Skeletal muscle satellite cell (primary cell): ENCODE measurements around the gene BRMS1.

Experiments
- H3K27me3 ChIP-seq: 2 replicates; pipeline ENCODE4 v1.7.0; 2013; ENCODE audit warnings: low read length; ENCODE audit not compliant: control insufficient read depth, insufficient read depth
- H3K36me3 ChIP-seq: 2 replicates; pipeline ENCODE4 v1.7.0; 2013; ENCODE audit warnings: mild to moderate bottlenecking, control low read depth, low read length; ENCODE audit not compliant: insufficient read depth
- H3K4me1 ChIP-seq: 2 replicates; pipeline ENCODE4 v1.7.0; 2013; ENCODE audit warnings: low read length; ENCODE audit not compliant: control insufficient read depth, insufficient read depth
- H3K4me2 ChIP-seq: 2 replicates; pipeline ENCODE4 v1.7.0; 2013; ENCODE audit warnings: mild to moderate bottlenecking, low read length
- H3K4me3 ChIP-seq: 2 replicates; pipeline ENCODE4 v1.7.0; 2013; ENCODE audit warnings: low read length
- H3K9ac ChIP-seq: 2 replicates; pipeline ENCODE4 v1.7.0; 2013; ENCODE audit warnings: mild to moderate bottlenecking, low read depth, low read length, moderate library complexity
- H3K9me3 ChIP-seq: replicated peaks from 2 replicates; pipeline ENCODE4 v1.7.0; 2013; ENCODE audit warnings: mild to moderate bottlenecking, control low read depth, low read length

BRMS1 gene

GRCh38 chr11:66369073-66369894 lies 24.4 kb upstream of the BRMS1 start:
- no peaks in the 10 kb centered on the region for H3K9me3 ChIP-seq
- H3K9ac ChIP-seq: no peak overlapping the region
- peaks cover 25% of the 10 kb centered on the region for H3K4me1 ChIP-seq
- no peaks in the 10 kb centered on the region for H3K36me3 ChIP-seq
- H3K27me3 ChIP-seq: peaks cover 39% of the 10 kb centered on the region
- no peak overlapping the region for H3K4me2 ChIP-seq
- no peak overlapping the region for H3K4me3 ChIP-seq

GRCh38 chr11:66368484-66368883 lies 23.6 kb upstream of the BRMS1 start:
- Histone ChIP-seq H3K4me1 (peaks cover 25% of the 10 kb centered on the region), H3K27me3 (peaks cover 37% of the 10 kb centered on the region), H3K9ac (no peak overlapping the region), H3K36me3 (no peaks in the 10 kb centered on the region), H3K4me2 (no peak overlapping the region), H3K4me3 (no peak overlapping the region), H3K9me3 (no peaks in the 10 kb centered on the region)

- H3K36me3 ChIP-seq: no peaks in the 10 kb centered on the region
- no peak overlapping the region for H3K4me3 ChIP-seq
- H3K4me1 ChIP-seq: peaks cover 25% of the 10 kb centered on the region
Measured at GRCh38 chr11:66367561-66368312, 22.8 kb upstream of the BRMS1 start.

DNA sequence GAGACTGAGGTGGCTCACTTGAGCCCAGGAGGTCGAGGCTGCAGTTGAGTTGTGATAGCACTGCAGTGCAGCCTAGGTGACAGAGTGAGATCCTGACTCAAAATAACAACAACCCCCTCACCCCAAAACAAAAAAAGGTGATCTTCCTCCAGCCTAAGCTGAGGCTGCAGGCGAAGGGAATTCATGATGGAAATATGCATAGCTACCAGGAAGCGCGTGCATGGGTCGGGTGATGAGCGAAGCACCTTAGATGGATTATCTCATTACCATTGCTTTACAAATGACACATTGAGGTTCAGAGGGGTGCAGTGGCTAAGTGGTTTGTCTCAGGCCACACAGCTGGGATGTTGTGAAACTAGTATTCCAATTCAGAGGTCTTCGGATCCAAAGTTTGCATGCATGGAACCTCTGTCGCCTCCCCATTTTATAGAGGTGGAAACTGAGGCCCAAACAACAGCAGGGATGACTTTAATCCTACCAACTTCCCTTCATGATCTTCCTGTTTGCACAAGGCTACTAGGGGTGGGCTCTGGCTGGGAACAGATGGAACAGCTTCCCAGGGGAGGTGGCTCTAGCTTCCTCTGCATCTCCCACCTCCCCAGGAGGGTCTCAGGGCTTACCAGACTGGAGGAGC lies 22.1 kb upstream of the BRMS1 start:
- Histone ChIP-seq H3K36me3 (no peaks in the 10 kb centered on the region), H3K9ac (no peak overlapping the region), H3K4me2 (no peak overlapping the region), H3K9me3 (no peaks in the 10 kb centered on the region), H3K4me1 (peaks cover 20% of the 10 kb centered on the region), H3K4me3 (no peak overlapping the region), H3K27me3 (peaks cover 21% of the 10 kb centered on the region)

More at GRCh38 chr11:66367561-66368312, 22.8 kb upstream of the BRMS1 start:
- Histone ChIP-seq H3K9me3 (no peaks in the 10 kb centered on the region), H3K27me3 (peaks cover 29% of the 10 kb centered on the region), H3K4me2 (no peak overlapping the region), H3K9ac (no peak overlapping the region)

GRCh38 chr11:66365711-66366619 lies 21.1 kb upstream of the BRMS1 start:
- H3K4me3 ChIP-seq: no peak overlapping the region
- no peaks in the 10 kb centered on the region for H3K9me3 ChIP-seq
- H3K9ac ChIP-seq: no peak overlapping the region
- H3K27me3 ChIP-seq: peaks cover 18% of the 10 kb centered on the region
- peaks cover 10% of the 10 kb centered on the region for H3K4me1 ChIP-seq
- H3K4me2 ChIP-seq: no peak overlapping the region
- no peaks in the 10 kb centered on the region for H3K36me3 ChIP-seq

GRCh38 chr11:66365166-66365565 lies 20.3 kb upstream of the BRMS1 start:
- Histone ChIP-seq H3K4me2 (no peak overlapping the region), H3K27me3 (peaks cover 16% of the 10 kb centered on the region), H3K36me3 (no peaks in the 10 kb centered on the region), H3K9ac (no peak overlapping the region), H3K9me3 (no peaks in the 10 kb centered on the region), H3K4me1 (peaks cover 4% of the 10 kb centered on the region), H3K4me3 (no peak overlapping the region)

- H3K4me1 ChIP-seq: no peaks in the 10 kb centered on the region
- H3K36me3 ChIP-seq: no peaks in the 10 kb centered on the region
- peaks cover 15% of the 10 kb centered on the region for H3K27me3 ChIP-seq
- H3K4me2 ChIP-seq: no peak overlapping the region
- H3K9me3 ChIP-seq: no peaks in the 10 kb centered on the region
- H3K4me3 ChIP-seq: no peak overlapping the region
- H3K9ac ChIP-seq: no peak overlapping the region
Measured at GRCh38 chr11:66363805-66364535, 19.1 kb upstream of the BRMS1 start.

DNA sequence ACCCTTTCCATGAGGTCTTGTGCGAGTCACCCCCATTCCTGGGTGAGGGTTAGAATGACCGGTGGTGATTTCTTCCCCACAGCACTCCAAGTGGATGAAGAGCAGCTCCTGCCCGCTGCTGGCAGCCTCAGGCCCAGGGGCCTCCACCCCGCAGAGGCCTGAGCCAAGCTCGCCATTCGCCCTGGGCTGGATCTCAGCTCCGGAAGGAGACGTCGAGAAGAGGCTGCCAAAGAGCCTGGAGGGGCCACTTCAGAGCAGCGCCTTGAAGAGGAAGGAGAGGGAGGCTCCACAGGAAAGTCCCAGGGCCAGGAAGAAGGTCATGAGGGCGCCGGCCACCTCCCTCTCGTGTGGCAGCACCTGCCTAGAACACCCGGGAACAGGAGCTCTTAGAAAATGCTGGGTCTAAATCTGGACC lies 18.3 kb upstream of the BRMS1 start:
- no peak overlapping the region for H3K9ac ChIP-seq
- no peaks in the 10 kb centered on the region for H3K36me3 ChIP-seq

GRCh38 chr11:66362481-66363147 lies 17.7 kb upstream of the BRMS1 start:
- Histone ChIP-seq H3K27me3 (peaks cover 3% of the 10 kb centered on the region), H3K4me3 (no peak overlapping the region), H3K4me2 (no peak overlapping the region), H3K36me3 (no peaks in the 10 kb centered on the region), H3K9me3 (no peaks in the 10 kb centered on the region), H3K4me1 (no peaks in the 10 kb centered on the region), H3K9ac (no peak overlapping the region)

More for the DNA sequence above, 18.3 kb upstream of the BRMS1 start:
- H3K9me3 ChIP-seq: no peaks in the 10 kb centered on the region
- H3K27me3 ChIP-seq: peaks cover 8% of the 10 kb centered on the region
- no peak overlapping the region for H3K4me3 ChIP-seq
- no peaks in the 10 kb centered on the region for H3K4me1 ChIP-seq
- no peak overlapping the region for H3K4me2 ChIP-seq

GRCh38 chr11:66361502-66361941 lies 16.6 kb upstream of the BRMS1 start:
- no peak overlapping the region for H3K4me3 ChIP-seq
- peaks cover 3% of the 10 kb centered on the region for H3K27me3 ChIP-seq
- H3K4me1 ChIP-seq: no peaks in the 10 kb centered on the region
- H3K9me3 ChIP-seq: no peaks in the 10 kb centered on the region
- H3K36me3 ChIP-seq: no peaks in the 10 kb centered on the region
- H3K9ac ChIP-seq: no peak overlapping the region
- no peak overlapping the region for H3K4me2 ChIP-seq
